Liver (tissue), 10 donors: ENCODE measurements around the gene CYBRD1. TPM values are rescaled to one million over a fixed set of nuclear protein-coding genes. Genes with fewer than 3 reads are reported as not detected.

Source experiments
- DNase-seq: peaks from one replicate; pipeline ENCODE4 v3.0.0-alpha.2; 2017; ENCODE audit warnings: low spot score
- H3K27ac ChIP-seq, 2 donors: one replicate each; pipeline ENCODE4 v1.7.0; 2013; ENCODE audit warnings: inconsistent platforms in 2 of 2, low read length in 2 of 2, control low read depth in 1 of 2, low read depth in 1 of 2, mild to moderate bottlenecking in 1 of 2
- H3K27me3 ChIP-seq, 4 donors: one replicate each; pipeline versions ENCODE4 v1.6.1 to v1.7.0; 2013; ENCODE audit warnings: low read length in 3 of 4, inconsistent platforms in 1 of 4, mild to moderate bottlenecking in 1 of 4, moderate library complexity in 1 of 4; ENCODE audit not compliant: control insufficient read depth in 4 of 4, insufficient read depth in 4 of 4
- H3K36me3 ChIP-seq, 4 donors: one replicate each; pipeline versions ENCODE4 v1.6.1 to v1.7.0; 2013; ENCODE audit warnings: low read length in 3 of 4, mild to moderate bottlenecking in 3 of 4, low read depth in 1 of 4, moderate library complexity in 1 of 4; ENCODE audit not compliant: control insufficient read depth in 4 of 4, insufficient read depth in 3 of 4
- H3K4me1 ChIP-seq, 4 donors: one replicate each; pipeline versions ENCODE4 v1.6.1 to v1.7.0; 2013; ENCODE audit warnings: low read length in 3 of 4, mild to moderate bottlenecking in 3 of 4, moderate library complexity in 1 of 4; ENCODE audit not compliant: control insufficient read depth in 4 of 4, insufficient read depth in 4 of 4
- H3K4me3 ChIP-seq, 3 donors: one replicate each; pipeline versions ENCODE4 v1.6.1 to v1.7.0; 2013; ENCODE audit warnings: low read length in 3 of 3, control low read depth in 1 of 3, low read depth in 1 of 3, mild to moderate bottlenecking in 1 of 3
- H3K9ac ChIP-seq, 2 donors: one replicate each; pipeline ENCODE4 v1.7.0; 2013; ENCODE audit warnings: low read length in 2 of 2, mild to moderate bottlenecking in 2 of 2, moderate library complexity in 2 of 2, control low read depth in 1 of 2, low read depth in 1 of 2
- H3K9me3 ChIP-seq, 4 donors: one replicate each; pipeline versions ENCODE4 v1.6.1 to v1.7.0; 2013; ENCODE audit warnings: low read length in 3 of 4; ENCODE audit not compliant: control insufficient read depth in 4 of 4
- EGR1 ChIP-seq, 2 donors: IDR thresholded peaks; 2 replicates each; pipeline ENCODE4 v1.6.1; 2016 to 2018; ENCODE audit warnings: antibody characterized with exemption in 2 of 2, low read depth in 2 of 2
- FOXA1 ChIP-seq: IDR thresholded peaks from 2 replicates; pipeline ENCODE4 v1.6.1; 2016; ENCODE audit warnings: antibody characterized with exemption
- FOXA2 ChIP-seq: IDR thresholded peaks from 2 replicates; pipeline ENCODE4 v1.6.1; 2016; ENCODE audit warnings: antibody characterized with exemption
- GABPA ChIP-seq, 2 donors: IDR thresholded peaks in 1 of 2; conservative IDR thresholded peaks in 1 of 2; 2 replicates each; pipeline ENCODE4 v1.6.1; 2016; ENCODE audit warnings: antibody characterized with exemption in 2 of 2, mild to moderate bottlenecking in 1 of 2, moderate library complexity in 1 of 2
- HNF4A ChIP-seq, 2 donors: conservative IDR thresholded peaks; 2 replicates each; pipeline ENCODE4 v1.6.1; 2016; ENCODE audit warnings: antibody characterized with exemption in 2 of 2, mild to moderate bottlenecking in 2 of 2
- MAX ChIP-seq: IDR thresholded peaks from 2 replicates; pipeline ENCODE4 v1.6.1; 2016; ENCODE audit warnings: antibody characterized with exemption
- NR2F2 ChIP-seq: IDR thresholded peaks from 2 replicates; pipeline ENCODE4 v1.6.1; 2016; ENCODE audit warnings: antibody characterized with exemption
- RAD21 ChIP-seq, 2 donors: IDR thresholded peaks; 2 replicates each; pipeline ENCODE4 v1.6.1; 2016; ENCODE audit warnings: antibody characterized with exemption in 2 of 2, mild to moderate bottlenecking in 2 of 2
- RXRA ChIP-seq, 2 donors: IDR thresholded peaks; 2 replicates each; pipeline ENCODE4 v1.6.1; 2017 to 2018; ENCODE audit warnings: antibody characterized with exemption in 2 of 2, mild to moderate bottlenecking in 1 of 2
- TAF1 ChIP-seq: conservative IDR thresholded peaks from 2 replicates; pipeline ENCODE4 v1.6.1; 2016; ENCODE audit warnings: antibody characterized with exemption, mild to moderate bottlenecking
- WGBS: extraction: QIAGEN DNeasy Blood & Tissue Kit; methylation state at CpG from one replicate; pipeline ENCODE4 v1.1.7; 2013; 5-methylcytosine and 5-hydroxymethylcytosine counted together
- polyA plus RNA-seq, 2 donors: library from polyadenylated mRNA; stranded (reverse) in 1 of 2; unstranded in 1 of 2; fragments of 200-250 nt in 1 of 2; fragments of >200 nt in 1 of 2; fragmentation: Nextera tagmentation in 1 of 2; extraction: Ambion mirVana in 1 of 2; gene quantifications; one replicate each; pipeline versions ENCODE4 v1.2.1 to v1.2.3, GENCODE V29; 2013 to 2015
- small RNA-seq: library from RNA; depleted of rRNA; stranded (forward); fragments of <200 nt; gene quantifications from one replicate; pipeline ENCODE3, GENCODE V24; 2014
- total RNA-seq, 2 donors: library from RNA; depleted of rRNA; stranded (reverse); fragments of >200 nt; gene quantifications; one replicate each; pipeline ENCODE4 v1.2.3, GENCODE V29; 2014
- TF ChIP-seq, protein P1 (sequence below): IDR thresholded peaks from 2 replicates; pipeline ENCODE4 v1.6.1; 2016; ENCODE audit warnings: antibody characterized with exemption, mild to moderate bottlenecking
- TF ChIP-seq, protein P2 (sequence below): fragments of 150-350 bp; IDR thresholded peaks from 2 replicates; pipeline ENCODE4 v1.5.1; 2017; ENCODE audit warnings: improper control_type of control experiment, low read depth, low read length; ENCODE audit not compliant: missing input control
- TF ChIP-seq, protein P3 (sequence below): IDR thresholded peaks from 2 replicates; pipeline ENCODE4 v1.6.1; 2016; ENCODE audit warnings: antibody characterized with exemption
- donor health status: healthy.
- donor health status: healthy.
- donor health status: healthy.
- donor health status: healthy.
- donor health status: healthy.

The CYBRD1 gene
- total and polyA plus RNA-seq, 4 donors, result 5.8 to 51.1 (median 9.4) TPM

DNA sequence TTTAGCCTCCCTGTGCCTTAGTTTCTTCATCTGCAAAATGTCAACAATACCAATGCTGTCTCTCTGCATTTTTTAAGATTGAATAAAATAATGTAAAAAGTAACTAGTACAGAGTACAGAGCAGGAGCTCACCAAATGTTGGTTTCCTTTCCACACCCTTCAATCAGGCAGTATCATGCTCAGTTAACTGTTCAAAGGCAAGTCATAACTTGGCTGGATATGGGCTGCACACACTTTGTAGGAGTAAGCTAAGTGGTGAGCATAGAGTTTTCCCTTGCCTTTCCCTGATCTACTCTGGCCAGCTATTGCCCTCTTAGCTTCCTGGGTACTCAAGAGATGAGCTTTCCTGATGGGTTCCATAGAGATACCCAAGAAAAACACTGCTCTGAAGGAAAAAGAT, 77.9 kb downstream of the CYBRD1 start (continued):
- no peak for TF ChIP-seq MAX
- no peak for TF ChIP-seq RXRA (IDR thresholded peaks at IDR 0.05)
- TF ChIP-seq RAD21 (IDR thresholded peaks at IDR 0.05), result no peak

GRCh38 chr2:171602352-171602751, 80.1 kb downstream of the CYBRD1 start:
- WGBS, result 71% methylated on average over 5 of the region's 5 CpGs
- H3K27ac ChIP-seq, result no peak overlapping the region
- no peaks in the 10 kb centered on the region for H3K9me3 ChIP-seq
- H3K4me3 ChIP-seq, result no peak overlapping the region
- H3K4me1 ChIP-seq, result no peaks in the 10 kb centered on the region
- H3K27me3 ChIP-seq, result peaks cover 0 to 9% (median 0%) of the 10 kb centered on the region in 4 donors
- DNase-seq, result no peak
- H3K9ac ChIP-seq, result no peak overlapping the region
- H3K36me3 ChIP-seq, result no peaks in the 10 kb centered on the region
- TF ChIP-seq NR2F2 (no peak), RAD21 (IDR thresholded peaks at IDR 0.05) (no peak), MAX (no peak), TAF1 (no peak), FOXA1 (no peak), FOXA2 (no peak), GABPA (IDR thresholded peaks at IDR 0.05 in 1 of 2, conservative IDR thresholded peaks at IDR 0.05 in 1 of 2) (no peak), HNF4A (conservative IDR thresholded peaks at IDR 0.05) (no peak), RXRA (IDR thresholded peaks at IDR 0.05) (no peak), EGR1 (IDR thresholded peaks at IDR 0.05; ENCODE audit: low read depth in 2 of 2) (no peak)
- TF ChIP-seq, protein P1, sequence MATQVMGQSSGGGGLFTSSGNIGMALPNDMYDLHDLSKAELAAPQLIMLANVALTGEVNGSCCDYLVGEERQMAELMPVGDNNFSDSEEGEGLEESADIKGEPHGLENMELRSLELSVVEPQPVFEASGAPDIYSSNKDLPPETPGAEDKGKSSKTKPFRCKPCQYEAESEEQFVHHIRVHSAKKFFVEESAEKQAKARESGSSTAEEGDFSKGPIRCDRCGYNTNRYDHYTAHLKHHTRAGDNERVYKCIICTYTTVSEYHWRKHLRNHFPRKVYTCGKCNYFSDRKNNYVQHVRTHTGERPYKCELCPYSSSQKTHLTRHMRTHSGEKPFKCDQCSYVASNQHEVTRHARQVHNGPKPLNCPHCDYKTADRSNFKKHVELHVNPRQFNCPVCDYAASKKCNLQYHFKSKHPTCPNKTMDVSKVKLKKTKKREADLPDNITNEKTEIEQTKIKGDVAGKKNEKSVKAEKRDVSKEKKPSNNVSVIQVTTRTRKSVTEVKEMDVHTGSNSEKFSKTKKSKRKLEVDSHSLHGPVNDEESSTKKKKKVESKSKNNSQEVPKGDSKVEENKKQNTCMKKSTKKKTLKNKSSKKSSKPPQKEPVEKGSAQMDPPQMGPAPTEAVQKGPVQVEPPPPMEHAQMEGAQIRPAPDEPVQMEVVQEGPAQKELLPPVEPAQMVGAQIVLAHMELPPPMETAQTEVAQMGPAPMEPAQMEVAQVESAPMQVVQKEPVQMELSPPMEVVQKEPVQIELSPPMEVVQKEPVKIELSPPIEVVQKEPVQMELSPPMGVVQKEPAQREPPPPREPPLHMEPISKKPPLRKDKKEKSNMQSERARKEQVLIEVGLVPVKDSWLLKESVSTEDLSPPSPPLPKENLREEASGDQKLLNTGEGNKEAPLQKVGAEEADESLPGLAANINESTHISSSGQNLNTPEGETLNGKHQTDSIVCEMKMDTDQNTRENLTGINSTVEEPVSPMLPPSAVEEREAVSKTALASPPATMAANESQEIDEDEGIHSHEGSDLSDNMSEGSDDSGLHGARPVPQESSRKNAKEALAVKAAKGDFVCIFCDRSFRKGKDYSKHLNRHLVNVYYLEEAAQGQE, result no peak
- TF ChIP-seq, protein P2, sequence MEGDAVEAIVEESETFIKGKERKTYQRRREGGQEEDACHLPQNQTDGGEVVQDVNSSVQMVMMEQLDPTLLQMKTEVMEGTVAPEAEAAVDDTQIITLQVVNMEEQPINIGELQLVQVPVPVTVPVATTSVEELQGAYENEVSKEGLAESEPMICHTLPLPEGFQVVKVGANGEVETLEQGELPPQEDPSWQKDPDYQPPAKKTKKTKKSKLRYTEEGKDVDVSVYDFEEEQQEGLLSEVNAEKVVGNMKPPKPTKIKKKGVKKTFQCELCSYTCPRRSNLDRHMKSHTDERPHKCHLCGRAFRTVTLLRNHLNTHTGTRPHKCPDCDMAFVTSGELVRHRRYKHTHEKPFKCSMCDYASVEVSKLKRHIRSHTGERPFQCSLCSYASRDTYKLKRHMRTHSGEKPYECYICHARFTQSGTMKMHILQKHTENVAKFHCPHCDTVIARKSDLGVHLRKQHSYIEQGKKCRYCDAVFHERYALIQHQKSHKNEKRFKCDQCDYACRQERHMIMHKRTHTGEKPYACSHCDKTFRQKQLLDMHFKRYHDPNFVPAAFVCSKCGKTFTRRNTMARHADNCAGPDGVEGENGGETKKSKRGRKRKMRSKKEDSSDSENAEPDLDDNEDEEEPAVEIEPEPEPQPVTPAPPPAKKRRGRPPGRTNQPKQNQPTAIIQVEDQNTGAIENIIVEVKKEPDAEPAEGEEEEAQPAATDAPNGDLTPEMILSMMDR, result no peak
- TF ChIP-seq, protein P3, sequence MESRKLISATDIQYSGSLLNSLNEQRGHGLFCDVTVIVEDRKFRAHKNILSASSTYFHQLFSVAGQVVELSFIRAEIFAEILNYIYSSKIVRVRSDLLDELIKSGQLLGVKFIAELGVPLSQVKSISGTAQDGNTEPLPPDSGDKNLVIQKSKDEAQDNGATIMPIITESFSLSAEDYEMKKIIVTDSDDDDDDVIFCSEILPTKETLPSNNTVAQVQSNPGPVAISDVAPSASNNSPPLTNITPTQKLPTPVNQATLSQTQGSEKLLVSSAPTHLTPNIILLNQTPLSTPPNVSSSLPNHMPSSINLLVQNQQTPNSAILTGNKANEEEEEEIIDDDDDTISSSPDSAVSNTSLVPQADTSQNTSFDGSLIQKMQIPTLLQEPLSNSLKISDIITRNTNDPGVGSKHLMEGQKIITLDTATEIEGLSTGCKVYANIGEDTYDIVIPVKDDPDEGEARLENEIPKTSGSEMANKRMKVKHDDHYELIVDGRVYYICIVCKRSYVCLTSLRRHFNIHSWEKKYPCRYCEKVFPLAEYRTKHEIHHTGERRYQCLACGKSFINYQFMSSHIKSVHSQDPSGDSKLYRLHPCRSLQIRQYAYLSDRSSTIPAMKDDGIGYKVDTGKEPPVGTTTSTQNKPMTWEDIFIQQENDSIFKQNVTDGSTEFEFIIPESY, result no peak

Small RNAs within 50 kb of the gene (small RNA-seq; reads per million reads assigned to genes)
- gene AC007969.2 (not detected), gene RPL21P38 (not detected)

Other genes starting within 250 kb of the CYBRD1 start
- 1 to 10 TPM; 5.2 to 6.6 TPM for gene METTL8, start 88.5 kb upstream of the CYBRD1 start, total RNA-seq
- 1 to 10 TPM; 3.6 to 8.1 TPM for gene METTL8, start 88.5 kb upstream of the CYBRD1 start, polyA plus RNA-seq
- 10 to 100 TPM in 1 of 2 donors, 1 to 10 TPM in 1; 9.2 to 10.4 TPM for gene DCAF17, start 88.2 kb upstream of the CYBRD1 start, total RNA-seq
- 1 to 10 TPM; 2.5 to 3.0 TPM for gene DCAF17, start 88.2 kb upstream of the CYBRD1 start, polyA plus RNA-seq
- gene DYNC1I2, start 165.0 kb downstream of the CYBRD1 start, total RNA-seq, result 10 to 100 TPM; 29.9 to 45.2 TPM
- gene DYNC1I2, start 165.0 kb downstream of the CYBRD1 start, polyA plus RNA-seq, result 10 to 100 TPM; 20.4 to 26.4 TPM